ENCODE measurements around the gene CLEC2D.
"Not testable (repeated sequence)": the region's sequence is repeated elsewhere in the genome, so short reads cannot be mapped to it uniquely, and the experiment has no call there.

Gene CLEC2D

GRCh38 chr12:9736936-9737705, 67.6 kb downstream of the CLEC2D start:
- Histone ChIP-seq H3K27me3 (ENCODE audit: control insufficient read depth in 2 of 2, insufficient read depth in 2 of 2, low read length in 2 of 2) (no peaks in the 10 kb centered on the region), H3K9ac (ENCODE audit: low read depth in 1 of 2, low read length in 2 of 2) (no peak overlapping the region), H3K36me3 (ENCODE audit: control insufficient read depth in 2 of 2, insufficient read depth in 2 of 2, low read length in 2 of 2) (no peaks in the 10 kb centered on the region), H3K4me3 (ENCODE audit: low read length in 2 of 2) (no peak overlapping the region), H3K27ac (ENCODE audit: low read depth in 2 of 2, low read length in 2 of 2) (peak overlapping the region; percentile 41 to 68), H3K9me3 (ENCODE audit: control insufficient read depth in 2 of 2, low read length in 2 of 2) (no peaks in the 10 kb centered on the region), H3K4me1 (ENCODE audit: control insufficient read depth in 2 of 2, insufficient read depth in 2 of 2, low read length in 2 of 2) (no peaks in the 10 kb centered on the region)

GRCh38 chr12:9738905-9739304, 69.4 kb downstream of the CLEC2D start:
- H3K36me3 ChIP-seq (ENCODE audit: control insufficient read depth in 2 of 2, insufficient read depth in 2 of 2, low read length in 2 of 2); H3K27ac ChIP-seq (ENCODE audit: low read depth in 2 of 2, low read length in 2 of 2); H3K27me3 ChIP-seq (ENCODE audit: control insufficient read depth in 2 of 2, insufficient read depth in 2 of 2, low read length in 2 of 2); H3K4me3 ChIP-seq (ENCODE audit: low read length in 2 of 2); H3K9ac ChIP-seq (ENCODE audit: low read depth in 1 of 2, low read length in 2 of 2); H3K9me3 ChIP-seq (ENCODE audit: control insufficient read depth in 2 of 2, low read length in 2 of 2); H3K4me1 ChIP-seq (ENCODE audit: control insufficient read depth in 2 of 2, insufficient read depth in 2 of 2, low read length in 2 of 2): not testable (repeated sequence)

GRCh38 chr12:9739404-9740105, 70.0 kb downstream of the CLEC2D start:
- not testable (repeated sequence) for H3K36me3 ChIP-seq (ENCODE audit: control insufficient read depth in 2 of 2, insufficient read depth in 2 of 2, low read length in 2 of 2); H3K27me3 ChIP-seq (ENCODE audit: control insufficient read depth in 2 of 2, insufficient read depth in 2 of 2, low read length in 2 of 2); H3K4me1 ChIP-seq (ENCODE audit: control insufficient read depth in 2 of 2, insufficient read depth in 2 of 2, low read length in 2 of 2); H3K9me3 ChIP-seq (ENCODE audit: control insufficient read depth in 2 of 2, low read length in 2 of 2)
- Histone ChIP-seq H3K27ac (ENCODE audit: low read depth in 2 of 2, low read length in 2 of 2) (peak overlapping the region in 1 of 2 donors; percentile 5), H3K9ac (ENCODE audit: low read depth in 1 of 2, low read length in 2 of 2) (peak overlapping the region in 1 of 2 donors; percentile 51), H3K4me3 (ENCODE audit: low read length in 2 of 2) (peak overlapping the region; percentile 17 to 45)

GRCh38 chr12:9740106-9740750, 70.7 kb downstream of the CLEC2D start:
- peak overlapping the region; percentile 4 to 19 for H3K9ac ChIP-seq (ENCODE audit: low read depth in 1 of 2, low read length in 2 of 2)
- peak overlapping the region; percentile 5 to 11 for H3K27ac ChIP-seq (ENCODE audit: low read depth in 2 of 2, low read length in 2 of 2)
- H3K27me3 ChIP-seq (ENCODE audit: control insufficient read depth in 2 of 2, insufficient read depth in 2 of 2, low read length in 2 of 2): no peaks in the 10 kb centered on the region
- no peaks in the 10 kb centered on the region for H3K9me3 ChIP-seq (ENCODE audit: control insufficient read depth in 2 of 2, low read length in 2 of 2)
- H3K4me3 ChIP-seq (ENCODE audit: low read length in 2 of 2): peak overlapping the region; percentile 17 to 45
- H3K4me1 ChIP-seq (ENCODE audit: control insufficient read depth in 2 of 2, insufficient read depth in 2 of 2, low read length in 2 of 2): peaks cover 0 to 4% of the 10 kb centered on the region in 2 donors
- no peaks in the 10 kb centered on the region for H3K36me3 ChIP-seq (ENCODE audit: control insufficient read depth in 2 of 2, insufficient read depth in 2 of 2, low read length in 2 of 2)

GRCh38 chr12:9741726-9742125, 72.2 kb downstream of the CLEC2D start:
- Histone ChIP-seq H3K27ac (ENCODE audit: low read depth in 2 of 2, low read length in 2 of 2) (peak overlapping the region; percentile 67 to 71), H3K36me3 (ENCODE audit: control insufficient read depth in 2 of 2, insufficient read depth in 2 of 2, low read length in 2 of 2) (no peaks in the 10 kb centered on the region), H3K4me1 (ENCODE audit: control insufficient read depth in 2 of 2, insufficient read depth in 2 of 2, low read length in 2 of 2) (peaks cover 0 to 4% of the 10 kb centered on the region in 2 donors), H3K9me3 (ENCODE audit: control insufficient read depth in 2 of 2, low read length in 2 of 2) (no peaks in the 10 kb centered on the region), H3K27me3 (ENCODE audit: control insufficient read depth in 2 of 2, insufficient read depth in 2 of 2, low read length in 2 of 2) (no peaks in the 10 kb centered on the region), H3K4me3 (ENCODE audit: low read length in 2 of 2) (peak overlapping the region in 1 of 2 donors; percentile 15), H3K9ac (ENCODE audit: low read depth in 1 of 2, low read length in 2 of 2) (no peak overlapping the region)

GRCh38 chr12:9742661-9743060, 73.1 kb downstream of the CLEC2D start:
- H3K9ac ChIP-seq (ENCODE audit: low read depth in 1 of 2, low read length in 2 of 2): peak overlapping the region; percentile 8 to 36
- peak overlapping the region; percentile 61 to 67 for H3K27ac ChIP-seq (ENCODE audit: low read depth in 2 of 2, low read length in 2 of 2)
- no peaks in the 10 kb centered on the region for H3K9me3 ChIP-seq (ENCODE audit: control insufficient read depth in 2 of 2, low read length in 2 of 2)
- H3K36me3 ChIP-seq (ENCODE audit: control insufficient read depth in 2 of 2, insufficient read depth in 2 of 2, low read length in 2 of 2): no peaks in the 10 kb centered on the region
- H3K27me3 ChIP-seq (ENCODE audit: control insufficient read depth in 2 of 2, insufficient read depth in 2 of 2, low read length in 2 of 2): no peaks in the 10 kb centered on the region
- peaks cover 0 to 4% of the 10 kb centered on the region in 2 donors for H3K4me1 ChIP-seq (ENCODE audit: control insufficient read depth in 2 of 2, insufficient read depth in 2 of 2, low read length in 2 of 2)
- H3K4me3 ChIP-seq (ENCODE audit: low read length in 2 of 2): peak overlapping the region in 1 of 2 donors; percentile 15

- no peak overlapping the region for H3K27ac ChIP-seq (ENCODE audit: low read depth in 2 of 2, low read length in 2 of 2)
- peaks cover 0 to 4% of the 10 kb centered on the region in 2 donors for H3K4me1 ChIP-seq (ENCODE audit: control insufficient read depth in 2 of 2, insufficient read depth in 2 of 2, low read length in 2 of 2)
- no peak overlapping the region for H3K4me3 ChIP-seq (ENCODE audit: low read length in 2 of 2)
- no peaks in the 10 kb centered on the region for H3K27me3 ChIP-seq (ENCODE audit: control insufficient read depth in 2 of 2, insufficient read depth in 2 of 2, low read length in 2 of 2)
- no peak overlapping the region for H3K9ac ChIP-seq (ENCODE audit: low read depth in 1 of 2, low read length in 2 of 2)
- no peaks in the 10 kb centered on the region for H3K36me3 ChIP-seq (ENCODE audit: control insufficient read depth in 2 of 2, insufficient read depth in 2 of 2, low read length in 2 of 2)
- H3K9me3 ChIP-seq (ENCODE audit: control insufficient read depth in 2 of 2, low read length in 2 of 2): no peaks in the 10 kb centered on the region
Observed at GRCh38 chr12:9745199-9745598, 75.7 kb downstream of the CLEC2D start.

All from mucosa of rectum (tissue), 2 donors.